Endothelial cell of umbilical vein (primary cell): ENCODE measurements around the gene TSPAN15. TPM values are rescaled to one million over a fixed set of nuclear protein-coding genes. Genes with fewer than 3 reads are reported as not detected.

Experiments used
- BruUV-seq: library from RNA; stranded (reverse); fragments of 400-500 nt; replicated peaks from 2 replicates; lab custom pipeline; 2021; lab: Mats Ljungman, UMichigan
- CTCF ChIA-PET: fragments of 300-600, 350-600 bp; sonication (Branson Sonifier 250); formaldehyde crosslinking; loops from one replicate; lab custom pipeline; 2021; ENCODE audit warnings: antibody characterized with exemption, inconsistent platforms; lab: Charles Lee
- POLR2A ChIA-PET: fragments of 300-600, 350-600 bp; sonication (Branson Sonifier 250); formaldehyde crosslinking; loops from one replicate; lab custom pipeline; 2021; ENCODE audit warnings: antibody characterized with exemption, inconsistent platforms; lab: Charles Lee
- DNase-seq: peaks from one replicate; pipeline ENCODE4 v3.0.0-alpha.2; 2011; ENCODE audit warnings: low read depth, low spot score
- FAIRE-seq: peaks from 2 replicates; lab custom pipeline; 2011; peaks lifted over from hg19 to GRCh38; lab: Jason Lieb, UNC
- H2AFZ ChIP-seq: 2 replicates; pipeline ENCODE4 v1.6.0; 2012; ENCODE audit warnings: low read depth, low read length, control low read depth, inconsistent platforms
- H3K27ac ChIP-seq: 2 replicates; pipeline ENCODE4 v1.5.1; 2011; ENCODE audit warnings: low read depth, mild to moderate bottlenecking, control low read depth, low read length, moderate library complexity; ENCODE audit not compliant: insufficient read depth
- H3K27me3 ChIP-seq, 2 experiments: 2 replicates each; pipeline versions ENCODE4 v1.6.0 to v1.6.1; 2011; ENCODE audit warnings: low read length in 2 of 2, mixed read lengths in 1 of 2; ENCODE audit not compliant: control insufficient read depth in 2 of 2, insufficient read depth in 2 of 2
- H3K36me3 ChIP-seq, 2 experiments: 2 replicates in 1 of 2; 3 replicates in 1 of 2; pipeline ENCODE4 v1.5.1; 2011; ENCODE audit warnings: low read length in 2 of 2, mild to moderate bottlenecking in 1 of 2, moderate library complexity in 1 of 2; ENCODE audit not compliant: control insufficient read depth in 2 of 2, insufficient read depth in 2 of 2; ENCODE audit errors: extremely low read depth in 1 of 2
- H3K4me1 ChIP-seq: 3 replicates; pipeline ENCODE4 v1.5.1; 2011; ENCODE audit warnings: mild to moderate bottlenecking, low read length; ENCODE audit not compliant: control insufficient read depth, insufficient read depth; ENCODE audit errors: extremely low read depth
- H3K4me2 ChIP-seq: 2 replicates; pipeline ENCODE4 v1.6.1; 2011; ENCODE audit warnings: low read length, control low read depth, mixed read lengths; ENCODE audit not compliant: insufficient read depth
- H3K4me3 ChIP-seq, 3 experiments: fragments of 200-600 bp in 1 of 3; sonication (generic), shearing (Covaris generic) in 1 of 3; replicated peaks in 1 of 3; 2 replicates each; pipeline ENCODE4 v1.5.1; 2011 to 2016; ENCODE audit warnings: control low read depth in 3 of 3, low read length in 3 of 3, mild to moderate bottlenecking in 2 of 3, inconsistent platforms in 1 of 3, low read depth in 1 of 3, moderate library complexity in 1 of 3; ENCODE audit not compliant: insufficient read depth in 1 of 3
- H3K79me2 ChIP-seq: 2 replicates; pipeline ENCODE4 v1.6.0; 2012; ENCODE audit warnings: low read length, inconsistent platforms; ENCODE audit not compliant: control insufficient read depth, insufficient read depth
- H3K9ac ChIP-seq: replicated peaks from 2 replicates; pipeline ENCODE3; 2011; ENCODE audit warnings: low read length, control low read depth; ENCODE audit not compliant: insufficient read depth; ENCODE audit errors: extremely low read depth
- H3K9me1 ChIP-seq: replicated peaks from 3 replicates; pipeline ENCODE4 v1.6.0; 2011; ENCODE audit warnings: mild to moderate bottlenecking, low read length; ENCODE audit not compliant: control insufficient read depth, insufficient read depth; ENCODE audit errors: extremely low read depth
- H3K9me3 ChIP-seq: replicated peaks from 2 replicates; pipeline ENCODE4 v1.5.1; 2012; ENCODE audit warnings: low read length, inconsistent platforms; ENCODE audit not compliant: control insufficient read depth, insufficient read depth
- H4K20me1 ChIP-seq: replicated peaks from 2 replicates; pipeline ENCODE3; 2011; ENCODE audit warnings: mild to moderate bottlenecking, low read length; ENCODE audit not compliant: control insufficient read depth, insufficient read depth; ENCODE audit errors: extremely low read depth
- CTCF ChIP-seq, 2 donors: IDR thresholded peaks; 1 replicate in 1 of 2; 2 replicates in 1 of 2; pipeline ENCODE4 v1.5.1; 2011; ENCODE audit warnings: low read length in 2 of 2, mild to moderate bottlenecking in 2 of 2, moderate library complexity in 2 of 2, control low read depth in 1 of 2, inconsistent platforms in 1 of 2, low read depth in 1 of 2; ENCODE audit not compliant: insufficient read depth in 1 of 2; ENCODE audit errors: extremely low read depth in 1 of 2
- EZH2 ChIP-seq: IDR thresholded peaks from 2 replicates; pipeline ENCODE4 v1.6.1; 2012; ENCODE audit warnings: borderline replicate concordance, low read depth, mild to moderate bottlenecking, moderate library complexity, low read length, inconsistent platforms; ENCODE audit not compliant: severe bottlenecking
- FOS ChIP-seq: IDR thresholded peaks from 2 replicates; pipeline ENCODE4 v1.6.1; 2011; ENCODE audit warnings: mild to moderate bottlenecking, low read length, moderate library complexity, borderline replicate concordance; ENCODE audit not compliant: insufficient read depth
- GATA2 ChIP-seq: IDR thresholded peaks from 2 replicates; pipeline ENCODE4 v1.7.0; 2011; ENCODE audit warnings: low read depth, mild to moderate bottlenecking, moderate library complexity, mixed read lengths, low read length; ENCODE audit not compliant: insufficient read length, insufficient read depth
- JUN ChIP-seq: IDR thresholded peaks from 2 replicates; pipeline ENCODE4 v1.6.1; 2011; ENCODE audit warnings: borderline replicate concordance, low read depth; ENCODE audit not compliant: insufficient read length, insufficient read depth
- MAX ChIP-seq: IDR thresholded peaks from 2 replicates; pipeline ENCODE4 v1.6.1; 2011; ENCODE audit not compliant: insufficient read depth, insufficient read length
- MYC ChIP-seq: IDR thresholded peaks from one replicate; pipeline ENCODE4 v1.6.1; 2011; ENCODE audit warnings: mild to moderate bottlenecking, low read depth, low read length
- POLR2A ChIP-seq: IDR thresholded peaks from 2 replicates; pipeline ENCODE4 v1.6.1; 2012; ENCODE audit warnings: low read depth, mild to moderate bottlenecking, control low read depth, low read length
- POLR2AphosphoS5 ChIP-seq: IDR thresholded peaks from 2 replicates; pipeline ENCODE4 v1.6.1; 2012; ENCODE audit warnings: low read depth, mild to moderate bottlenecking, control low read depth, low read length, moderate library complexity; ENCODE audit not compliant: insufficient read depth
- dilution Hi-C: fragments of 300-500 bp; cut with MboI; formaldehyde crosslinking; loops from one replicate; pipeline ENCODE4 v1.15.0; 2019; ENCODE audit warnings: low sequenced_read_pairs; ENCODE audit not compliant: extremely low pct_ligation_motif_present
- intact Hi-C: fragments of 100-400 bp; cut with micrococcal nuclease; formaldehyde crosslinking; loops from one replicate; pipeline ENCODE4 v1.10.0; 2022
- polyA plus RNA-seq, 4 experiments: library from polyadenylated mRNA; depleted of rRNA in 3 of 4; stranded (reverse) in 3 of 4; unstranded in 1 of 4; fragments of >200 nt; gene quantifications; 2 replicates each; pipeline versions ENCODE4 v1.2.1 to v1.2.3, GENCODE V29; 2011 to 2012; ENCODE audit warnings: missing spikeins in 1 of 4
- total RNA-seq: library from RNA; stranded (reverse); gene quantifications from 2 replicates; pipeline ENCODE4 v1.2.3, GENCODE V29; 2021

The TSPAN15 gene
- total and polyA plus RNA-seq, 2 donors (not counting 3 experiments of a cell fraction or from before 2014, with no cell fraction given): 78.4 to 189 TPM

- Histone ChIP-seq H3K9ac (no peak overlapping the region), H3K4me2 (no peak overlapping the region), H3K4me3 (no peak overlapping the region), H2AFZ (no peak overlapping the region), H3K4me1 (no peaks in the 10 kb centered on the region), H4K20me1 (no peaks in the 10 kb centered on the region), H3K27me3 (peaks cover 5 to 8% of the 10 kb centered on the region in 2 experiments), H3K36me3 (no peaks in the 10 kb centered on the region), H3K27ac (no peak overlapping the region), H3K9me1 (no peaks in the 10 kb centered on the region), H3K79me2 (no peaks in the 10 kb centered on the region), H3K9me3 (peaks cover 2% of the 10 kb centered on the region)
- dilution Hi-C loops (no loop called here), intact Hi-C loops (no loop called here)
- ChIA-PET POLR2A (no interaction called here), CTCF (no interaction called here)
- no peak for DNase-seq
- no peak for FAIRE-seq
- no TSS peak for BruUV-seq
- no peak for TF ChIP-seq MAX
- no peak for TF ChIP-seq GATA2
- TF ChIP-seq POLR2AphosphoS5: no peak
- TF ChIP-seq POLR2A: no peak
Measured at GRCh38 chr10:69553328-69553727, 102.1 kb downstream of the TSPAN15 start.

GRCh38 chr10:69554611-69555010, 103.3 kb downstream of the TSPAN15 start:
- CTCF ChIA-PET: no interaction called here
- no peak overlapping the region for H2AFZ ChIP-seq
- H3K27ac ChIP-seq: no peak overlapping the region
- peaks cover 2% of the 10 kb centered on the region for H3K9me3 ChIP-seq
- H3K79me2 ChIP-seq: no peaks in the 10 kb centered on the region
- TF ChIP-seq POLR2AphosphoS5 (no peak), GATA2 (no peak), CTCF (IDR thresholded peaks at IDR 0.05; ENCODE audit: extremely low read depth in 1 of 2, insufficient read depth in 1 of 2, low read depth in 1 of 2, low read length in 2 of 2) (no peak), FOS (no peak), JUN (no peak), POLR2A (no peak), MYC (no peak), EZH2 (no peak), MAX (no peak)
- no peak for FAIRE-seq
- dilution Hi-C loops: no loop called here
- H3K4me1 ChIP-seq: no peaks in the 10 kb centered on the region
- H3K4me3 ChIP-seq: no peak overlapping the region
- H3K27me3 ChIP-seq: peaks cover 5 to 11% of the 10 kb centered on the region in 2 experiments
- H3K9ac ChIP-seq: no peak overlapping the region
- intact Hi-C loops: no loop called here
- no peaks in the 10 kb centered on the region for H4K20me1 ChIP-seq
- no peak for DNase-seq
- POLR2A ChIA-PET: no interaction called here
- no peak overlapping the region for H3K4me2 ChIP-seq
- no peaks in the 10 kb centered on the region for H3K9me1 ChIP-seq
- no peaks in the 10 kb centered on the region for H3K36me3 ChIP-seq
- BruUV-seq: no TSS peak
